HEK293 (cell line): Measurements from ENCODE around the gene FNDC8.

Source experiments
- GLI2 ChIP-seq: fragments of 450-650 bp; formaldehyde crosslinking; IDR thresholded peaks from 2 replicates; pipeline ENCODE4; 2017; ENCODE audit warnings: missing biosample characterization, missing genetic modification characterization, low read depth, borderline replicate concordance
- GLI4 ChIP-seq: fragments of 450-650 bp; formaldehyde crosslinking; IDR thresholded peaks from 2 replicates; pipeline ENCODE4 v1.5.1; 2016; ENCODE audit warnings: missing biosample characterization, missing genetic modification characterization
- KLF1 ChIP-seq: fragments of 450-650 bp; formaldehyde crosslinking; IDR thresholded peaks from 2 replicates; pipeline ENCODE4 v1.5.1; 2016; ENCODE audit warnings: missing biosample characterization, missing genetic modification characterization
- MZF1 ChIP-seq: fragments of 450-650 bp; formaldehyde crosslinking; IDR thresholded peaks from 2 replicates; pipeline ENCODE4 v1.5.1; 2017; ENCODE audit warnings: missing biosample characterization, missing genetic modification characterization, borderline replicate concordance
- PRDM6 ChIP-seq: fragments of 450-650 bp; formaldehyde crosslinking; IDR thresholded peaks from 2 replicates; pipeline ENCODE4 v1.5.1; 2017; ENCODE audit warnings: missing biosample characterization, missing genetic modification characterization
- SCRT1 ChIP-seq: fragments of 450-650 bp; formaldehyde crosslinking; IDR thresholded peaks from 2 replicates; pipeline ENCODE4 v1.5.1; 2016; ENCODE audit warnings: missing biosample characterization, missing genetic modification characterization, borderline replicate concordance
- TCF7L2 ChIP-seq: IDR thresholded peaks from 2 replicates; pipeline ENCODE4 v1.6.1; 2011; ENCODE audit warnings: low read depth, mild to moderate bottlenecking, inconsistent platforms, low read length, moderate library complexity, borderline replicate concordance
- ZBTB21 ChIP-seq: fragments of 450-650 bp; formaldehyde crosslinking; IDR thresholded peaks from 2 replicates; pipeline ENCODE4 v1.5.1; 2017; ENCODE audit warnings: missing biosample characterization, missing genetic modification characterization
- ZBTB26 ChIP-seq: fragments of 450-650 bp; formaldehyde crosslinking; optimal IDR thresholded peaks from 2 replicates; pipeline ENCODE3; 2016; ENCODE audit warnings: missing biosample characterization, mild to moderate bottlenecking, missing genetic modification characterization
- ZEB2 ChIP-seq: fragments of 450-650 bp; formaldehyde crosslinking; IDR thresholded peaks from 2 replicates; pipeline ENCODE4 v1.5.1; 2016; ENCODE audit warnings: missing biosample characterization, missing genetic modification characterization
- ZNF112 ChIP-seq: fragments of 450-650 bp; formaldehyde crosslinking; IDR thresholded peaks from 2 replicates; pipeline ENCODE4 v1.5.0; 2017; ENCODE audit warnings: missing biosample characterization, missing genetic modification characterization
- ZNF133 ChIP-seq: fragments of 450-650 bp; formaldehyde crosslinking; IDR thresholded peaks from 2 replicates; pipeline ENCODE4 v1.5.1; 2016; ENCODE audit warnings: missing biosample characterization, missing genetic modification characterization
- ZNF157 ChIP-seq: fragments of 450-650 bp; formaldehyde crosslinking; IDR thresholded peaks from 2 replicates; pipeline ENCODE4 v1.5.1; 2016; ENCODE audit warnings: missing biosample characterization, missing genetic modification characterization
- ZNF2 ChIP-seq: fragments of 450-650 bp; formaldehyde crosslinking; IDR thresholded peaks from 2 replicates; pipeline ENCODE4 v1.5.1; 2016; ENCODE audit warnings: missing biosample characterization, missing genetic modification characterization
- ZNF239 ChIP-seq: fragments of 450-650 bp; formaldehyde crosslinking; IDR thresholded peaks from 2 replicates; pipeline ENCODE4 v1.5.1; 2016; ENCODE audit warnings: missing biosample characterization, missing genetic modification characterization
- ZNF26 ChIP-seq: fragments of 450-650 bp; formaldehyde crosslinking; IDR thresholded peaks from 2 replicates; pipeline ENCODE4 v1.5.1; 2016; ENCODE audit warnings: missing biosample characterization, missing genetic modification characterization
- ZNF324 ChIP-seq: fragments of 450-650 bp; formaldehyde crosslinking; IDR thresholded peaks from 2 replicates; pipeline ENCODE4 v1.5.1; 2016; ENCODE audit warnings: missing biosample characterization, missing genetic modification characterization
- ZNF366 ChIP-seq: fragments of 450-650 bp; formaldehyde crosslinking; conservative IDR thresholded peaks from 2 replicates; pipeline ENCODE4 v1.5.1; 2016; ENCODE audit warnings: missing biosample characterization, missing genetic modification characterization
- ZNF433 ChIP-seq: fragments of 450-650 bp; formaldehyde crosslinking; IDR thresholded peaks from 2 replicates; pipeline ENCODE4 v1.5.1; 2016; ENCODE audit warnings: missing biosample characterization, missing genetic modification characterization, low read depth
- ZNF449 ChIP-seq: fragments of 450-650 bp; formaldehyde crosslinking; IDR thresholded peaks from 2 replicates; pipeline ENCODE4 v1.5.1; 2017; ENCODE audit warnings: missing biosample characterization, mild to moderate bottlenecking, missing genetic modification characterization, moderate library complexity
- ZNF544 ChIP-seq: fragments of 450-650 bp; formaldehyde crosslinking; IDR thresholded peaks from 2 replicates; pipeline ENCODE4 v1.5.0; 2017; ENCODE audit warnings: missing biosample characterization, missing genetic modification characterization
- ZNF549 ChIP-seq: fragments of 450-650 bp; IDR thresholded peaks from 2 replicates; pipeline ENCODE4 v1.5.1; 2018; ENCODE audit warnings: missing biosample characterization, missing genetic modification characterization, mild to moderate bottlenecking, inconsistent platforms, moderate library complexity
- ZNF600 ChIP-seq: fragments of 450-650 bp; formaldehyde crosslinking; IDR thresholded peaks from 2 replicates; pipeline ENCODE4 v1.5.1; 2016; ENCODE audit warnings: missing biosample characterization, missing genetic modification characterization
- ZNF629 ChIP-seq: fragments of 450-650 bp; formaldehyde crosslinking; IDR thresholded peaks from 2 replicates; pipeline ENCODE4 v1.5.1; 2017; ENCODE audit warnings: missing biosample characterization, missing genetic modification characterization
- ZNF670 ChIP-seq: fragments of 450-650 bp; formaldehyde crosslinking; IDR thresholded peaks from 2 replicates; pipeline ENCODE4 v1.5.1; 2016; ENCODE audit warnings: missing biosample characterization, missing genetic modification characterization, low read depth
- ZNF785 ChIP-seq: fragments of 450-650 bp; formaldehyde crosslinking; IDR thresholded peaks from 2 replicates; pipeline ENCODE4 v1.5.1; 2016; ENCODE audit warnings: missing biosample characterization, missing genetic modification characterization
- ZNF830 ChIP-seq: fragments of 450-650 bp; IDR thresholded peaks from 2 replicates; pipeline ENCODE4 v1.5.0; 2018; ENCODE audit warnings: missing biosample characterization, missing genetic modification characterization, low read depth, mild to moderate bottlenecking, moderate library complexity
- ZXDB ChIP-seq: fragments of 450-650 bp; formaldehyde crosslinking; IDR thresholded peaks from 2 replicates; pipeline ENCODE4 v1.5.1; 2016; ENCODE audit warnings: missing biosample characterization, missing genetic modification characterization
- TF ChIP-seq, protein P1 (sequence below): fragments of 450-650 bp; formaldehyde crosslinking; IDR thresholded peaks from 2 replicates; pipeline ENCODE4 v1.5.1; 2017; ENCODE audit warnings: missing biosample characterization, missing genetic modification characterization
- TF ChIP-seq, protein P2 (sequence below): fragments of 450-650 bp; formaldehyde crosslinking; IDR thresholded peaks from 2 replicates; pipeline ENCODE4; 2016; ENCODE audit warnings: missing biosample characterization, missing genetic modification characterization
- TF ChIP-seq, protein P3 (sequence below): fragments of 450-650 bp; IDR thresholded peaks from 2 replicates; pipeline ENCODE4 v1.5.1; 2018; ENCODE audit warnings: missing biosample characterization, mild to moderate bottlenecking, missing genetic modification characterization

FNDC8 gene

DNA sequence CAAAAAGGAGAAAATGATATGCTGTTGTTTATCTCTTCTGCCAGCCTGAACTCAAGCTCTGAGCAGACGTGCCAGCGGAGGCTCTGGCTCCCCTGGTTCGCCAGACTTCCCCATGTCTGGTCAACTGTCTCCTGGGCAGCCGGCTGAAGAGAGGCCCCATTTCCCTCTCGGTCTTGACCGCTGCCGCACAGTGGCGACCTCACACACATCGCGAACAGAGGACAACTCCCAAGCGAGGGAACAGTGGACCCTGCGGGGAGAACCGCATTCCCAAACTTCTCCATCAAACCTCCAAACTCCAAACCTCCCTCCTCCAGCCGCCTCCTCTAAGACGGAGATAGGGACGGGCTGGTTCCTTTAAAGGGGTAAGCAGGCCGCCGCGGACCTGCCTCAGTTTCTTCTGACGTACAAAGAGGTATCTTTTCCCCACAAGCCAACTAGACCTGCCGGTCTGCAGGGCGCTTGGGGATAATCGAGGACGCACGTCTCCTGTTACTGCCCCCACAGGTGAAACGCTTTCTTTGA lies 33.0 kb upstream of the FNDC8 start (continued):
- TF ChIP-seq ZNF449 (tag by site-specific recombination): no peak
- no peak for TF ChIP-seq TCF7L2
- TF ChIP-seq ZNF26 (tag by site-specific recombination): no peak
- no peak for TF ChIP-seq PRDM6 (tag by site-specific recombination)
- TF ChIP-seq, protein P1, sequence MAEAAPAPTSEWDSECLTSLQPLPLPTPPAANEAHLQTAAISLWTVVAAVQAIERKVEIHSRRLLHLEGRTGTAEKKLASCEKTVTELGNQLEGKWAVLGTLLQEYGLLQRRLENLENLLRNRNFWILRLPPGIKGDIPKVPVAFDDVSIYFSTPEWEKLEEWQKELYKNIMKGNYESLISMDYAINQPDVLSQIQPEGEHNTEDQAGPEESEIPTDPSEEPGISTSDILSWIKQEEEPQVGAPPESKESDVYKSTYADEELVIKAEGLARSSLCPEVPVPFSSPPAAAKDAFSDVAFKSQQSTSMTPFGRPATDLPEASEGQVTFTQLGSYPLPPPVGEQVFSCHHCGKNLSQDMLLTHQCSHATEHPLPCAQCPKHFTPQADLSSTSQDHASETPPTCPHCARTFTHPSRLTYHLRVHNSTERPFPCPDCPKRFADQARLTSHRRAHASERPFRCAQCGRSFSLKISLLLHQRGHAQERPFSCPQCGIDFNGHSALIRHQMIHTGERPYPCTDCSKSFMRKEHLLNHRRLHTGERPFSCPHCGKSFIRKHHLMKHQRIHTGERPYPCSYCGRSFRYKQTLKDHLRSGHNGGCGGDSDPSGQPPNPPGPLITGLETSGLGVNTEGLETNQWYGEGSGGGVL (tag by site-specific recombination): no peak
- TF ChIP-seq ZNF785 (tag by site-specific recombination): no peak
- TF ChIP-seq ZNF549: no peak
- TF ChIP-seq MZF1 (tag by site-specific recombination): no peak
- TF ChIP-seq ZNF133 (tag by site-specific recombination): no peak
- no peak for TF ChIP-seq ZBTB26 (tag by site-specific recombination)
- TF ChIP-seq ZNF600 (tag by site-specific recombination): peak; percentile 77
- no peak for TF ChIP-seq KLF1 (tag by site-specific recombination)
- no peak for TF ChIP-seq ZNF324 (tag by site-specific recombination)
- no peak for TF ChIP-seq ZNF629
- 0 out of 2 replicates have a peak, but pooled peaks have one; percentile 19 for TF ChIP-seq ZEB2 (tag by site-specific recombination)
- TF ChIP-seq ZNF239 (tag by site-specific recombination): no peak
- no peak for TF ChIP-seq ZNF670
- TF ChIP-seq SCRT1 (tag by site-specific recombination): no peak
- TF ChIP-seq GLI2: no peak
- TF ChIP-seq, protein P2, sequence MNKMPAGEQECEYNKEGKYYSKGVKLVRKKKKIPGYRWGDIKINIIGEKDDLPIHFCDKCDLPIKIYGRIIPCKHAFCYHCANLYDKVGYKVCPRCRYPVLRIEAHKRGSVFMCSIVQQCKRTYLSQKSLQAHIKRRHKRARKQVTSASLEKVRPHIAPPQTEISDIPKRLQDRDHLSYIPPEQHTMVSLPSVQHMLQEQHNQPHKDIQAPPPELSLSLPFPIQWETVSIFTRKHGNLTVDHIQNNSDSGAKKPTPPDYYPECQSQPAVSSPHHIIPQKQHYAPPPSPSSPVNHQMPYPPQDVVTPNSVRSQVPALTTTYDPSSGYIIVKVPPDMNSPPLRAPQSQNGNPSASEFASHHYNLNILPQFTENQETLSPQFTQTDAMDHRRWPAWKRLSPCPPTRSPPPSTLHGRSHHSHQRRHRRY: no peak
- 0 out of 2 replicates have a peak, but pooled peaks have one; percentile 13 for TF ChIP-seq ZNF366 (tag by site-specific recombination)
- no peak for TF ChIP-seq ZNF544 (tag by site-specific recombination)
- no peak for TF ChIP-seq ZNF830 (tag by site-specific recombination)
- no peak for TF ChIP-seq ZNF112 (tag by site-specific recombination)
- TF ChIP-seq ZNF433: no peak
- TF ChIP-seq ZNF2: no peak
- no peak for TF ChIP-seq GLI4 (tag by site-specific recombination)
- TF ChIP-seq, protein P3, sequence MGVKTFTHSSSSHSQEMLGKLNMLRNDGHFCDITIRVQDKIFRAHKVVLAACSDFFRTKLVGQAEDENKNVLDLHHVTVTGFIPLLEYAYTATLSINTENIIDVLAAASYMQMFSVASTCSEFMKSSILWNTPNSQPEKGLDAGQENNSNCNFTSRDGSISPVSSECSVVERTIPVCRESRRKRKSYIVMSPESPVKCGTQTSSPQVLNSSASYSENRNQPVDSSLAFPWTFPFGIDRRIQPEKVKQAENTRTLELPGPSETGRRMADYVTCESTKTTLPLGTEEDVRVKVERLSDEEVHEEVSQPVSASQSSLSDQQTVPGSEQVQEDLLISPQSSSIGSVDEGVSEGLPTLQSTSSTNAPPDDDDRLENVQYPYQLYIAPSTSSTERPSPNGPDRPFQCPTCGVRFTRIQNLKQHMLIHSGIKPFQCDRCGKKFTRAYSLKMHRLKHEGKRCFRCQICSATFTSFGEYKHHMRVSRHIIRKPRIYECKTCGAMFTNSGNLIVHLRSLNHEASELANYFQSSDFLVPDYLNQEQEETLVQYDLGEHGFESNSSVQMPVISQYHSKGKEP (tag by site-specific recombination): no peak
- TF ChIP-seq ZXDB: no peak
- TF ChIP-seq ZBTB21: no peak
- TF ChIP-seq ZNF157 (tag by site-specific recombination): no peak
